Measurements from ENCODE around the gene MYO5A.

DNA sequence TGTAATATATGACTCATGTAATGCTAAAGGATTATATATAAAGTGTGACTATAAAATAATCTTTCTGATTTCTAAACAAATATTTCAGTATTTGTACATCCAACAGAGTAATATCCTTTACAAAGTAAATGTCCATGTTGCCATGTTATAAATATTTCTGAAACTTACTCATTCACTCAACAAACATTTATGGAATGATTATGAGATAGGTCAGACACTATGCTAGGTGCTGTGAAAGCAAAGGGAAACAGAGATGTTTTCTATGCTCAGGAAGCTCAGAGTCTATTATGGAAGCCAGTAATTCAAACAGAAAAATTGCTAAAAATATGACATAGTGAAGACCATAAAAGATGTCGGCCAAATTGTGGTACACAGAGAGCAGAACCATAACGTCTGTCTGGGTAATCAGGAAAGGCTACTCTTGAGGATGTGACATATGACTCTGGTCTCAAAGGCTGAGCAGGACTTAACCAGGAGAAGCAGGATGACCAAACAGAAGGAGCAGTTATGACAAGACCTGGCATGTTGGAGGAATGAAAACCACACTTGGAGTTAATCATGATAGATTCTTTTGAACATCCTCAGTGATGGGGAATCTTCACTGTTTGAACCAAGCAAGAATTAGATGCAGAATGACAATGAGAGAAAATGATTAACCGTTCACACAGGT lies 194.1 kb downstream of the MYO5A start:
- TF ChIP-seq, protein P1, sequence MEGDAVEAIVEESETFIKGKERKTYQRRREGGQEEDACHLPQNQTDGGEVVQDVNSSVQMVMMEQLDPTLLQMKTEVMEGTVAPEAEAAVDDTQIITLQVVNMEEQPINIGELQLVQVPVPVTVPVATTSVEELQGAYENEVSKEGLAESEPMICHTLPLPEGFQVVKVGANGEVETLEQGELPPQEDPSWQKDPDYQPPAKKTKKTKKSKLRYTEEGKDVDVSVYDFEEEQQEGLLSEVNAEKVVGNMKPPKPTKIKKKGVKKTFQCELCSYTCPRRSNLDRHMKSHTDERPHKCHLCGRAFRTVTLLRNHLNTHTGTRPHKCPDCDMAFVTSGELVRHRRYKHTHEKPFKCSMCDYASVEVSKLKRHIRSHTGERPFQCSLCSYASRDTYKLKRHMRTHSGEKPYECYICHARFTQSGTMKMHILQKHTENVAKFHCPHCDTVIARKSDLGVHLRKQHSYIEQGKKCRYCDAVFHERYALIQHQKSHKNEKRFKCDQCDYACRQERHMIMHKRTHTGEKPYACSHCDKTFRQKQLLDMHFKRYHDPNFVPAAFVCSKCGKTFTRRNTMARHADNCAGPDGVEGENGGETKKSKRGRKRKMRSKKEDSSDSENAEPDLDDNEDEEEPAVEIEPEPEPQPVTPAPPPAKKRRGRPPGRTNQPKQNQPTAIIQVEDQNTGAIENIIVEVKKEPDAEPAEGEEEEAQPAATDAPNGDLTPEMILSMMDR (IDR thresholded peaks at IDR 0.05; ENCODE audit: low read length) = no peak
- no peak for TF ChIP-seq EZH2 (IDR thresholded peaks at IDR 0.05; ENCODE audit: borderline replicate concordance, low read length)
